CD14-positive monocyte (primary cell): Measurements from ENCODE around the gene SLC25A19. TPM values are rescaled to one million over a fixed set of nuclear protein-coding genes. Genes with fewer than 3 reads are reported as not detected.

ENCODE experiments used
- DNase-seq, 3 donors: peaks; one replicate each; pipeline ENCODE4 v3.0.0-alpha.2; 2011 to 2022
- H2AFZ ChIP-seq: 2 replicates; pipeline ENCODE4 v1.6.0; 2012; ENCODE audit warnings: mild to moderate bottlenecking, low read depth, low read length, inconsistent platforms; ENCODE audit not compliant: insufficient read depth, poor library complexity, severe bottlenecking
- H3K27ac ChIP-seq, 2 donors: 1 replicate in 1 of 2; 2 replicates in 1 of 2; pipeline ENCODE4 v1.5.1; 2012 to 2013; ENCODE audit warnings: low read length in 2 of 2, control low read depth in 1 of 2, inconsistent platforms in 1 of 2, low read depth in 1 of 2, mild to moderate bottlenecking in 1 of 2
- H3K27me3 ChIP-seq, 2 donors: one replicate each; pipeline versions ENCODE4 v1.6.0 to v1.6.1; 2011 to 2013; ENCODE audit warnings: low read length in 2 of 2; ENCODE audit not compliant: control insufficient read depth in 2 of 2, insufficient read depth in 2 of 2
- H3K36me3 ChIP-seq, 2 donors: replicated peaks in 1 of 2; 1 replicate in 1 of 2; 2 replicates in 1 of 2; pipeline versions ENCODE4 v1.5.1 to v1.6.1; 2012 to 2013; ENCODE audit warnings: low read length in 2 of 2, control low read depth in 1 of 2, inconsistent platforms in 1 of 2, mild to moderate bottlenecking in 1 of 2; ENCODE audit not compliant: insufficient read depth in 2 of 2, control insufficient read depth in 1 of 2
- H3K4me1 ChIP-seq, 2 donors: 1 replicate in 1 of 2; 2 replicates in 1 of 2; pipeline versions ENCODE4 v1.5.1 to v1.6.1; 2012 to 2013; ENCODE audit warnings: low read length in 2 of 2, control low read depth in 1 of 2, inconsistent platforms in 1 of 2, mild to moderate bottlenecking in 1 of 2, moderate library complexity in 1 of 2; ENCODE audit not compliant: insufficient read depth in 2 of 2, control insufficient read depth in 1 of 2
- H3K4me2 ChIP-seq: replicated peaks from 2 replicates; pipeline ENCODE3; 2012; ENCODE audit warnings: low read length, moderate library complexity, mild to moderate bottlenecking; ENCODE audit not compliant: poor library complexity, severe bottlenecking; ENCODE audit errors: extremely low read depth
- H3K4me3 ChIP-seq, 3 experiments: fragments of 200-600 bp in 1 of 3; sonication (generic) in 1 of 3; replicated peaks in 1 of 3; 1 replicate in 2 of 3; 2 replicates in 1 of 3; pipeline ENCODE4 v1.5.1; 2011 to 2013; ENCODE audit warnings: low read length in 3 of 3, mild to moderate bottlenecking in 3 of 3, control low read depth in 2 of 3, low read depth in 2 of 3, inconsistent platforms in 1 of 3, moderate library complexity in 1 of 3
- H3K79me2 ChIP-seq: 2 replicates; pipeline ENCODE4 v1.6.0; 2012; ENCODE audit warnings: mild to moderate bottlenecking, control low read depth, inconsistent platforms, low read length, moderate library complexity; ENCODE audit not compliant: insufficient read depth
- H3K9ac ChIP-seq: 2 replicates; pipeline ENCODE4 v1.6.0; 2017; ENCODE audit warnings: low read length, mild to moderate bottlenecking; ENCODE audit not compliant: insufficient read depth, poor library complexity, severe bottlenecking
- H3K9me3 ChIP-seq, 2 donors: replicated peaks in 1 of 2; 1 replicate in 1 of 2; 2 replicates in 1 of 2; pipeline versions ENCODE4 v1.5.1 to v1.6.1; 2012 to 2013; ENCODE audit warnings: low read length in 2 of 2, control low read depth in 1 of 2; ENCODE audit not compliant: control insufficient read depth in 1 of 2, insufficient read depth in 1 of 2
- H4K20me1 ChIP-seq: 2 replicates; pipeline ENCODE4 v1.6.0; 2012; ENCODE audit warnings: mild to moderate bottlenecking, low read length, control low read depth, moderate library complexity; ENCODE audit not compliant: insufficient read depth
- H3K27ac Mint-ChIP-seq, 7 donors: one replicate each; pipeline ENCODE4 v1.8.0; 2020; ENCODE audit warnings: mild to moderate bottlenecking in 7 of 7, mixed read lengths in 7 of 7, moderate library complexity in 6 of 7, inconsistent platforms in 2 of 7
- H3K27me3 Mint-ChIP-seq, 3 donors: one replicate each; pipeline ENCODE4 v1.8.0; 2021 to 2022; ENCODE audit warnings: low read depth in 3 of 3, mild to moderate bottlenecking in 3 of 3, mixed read lengths in 3 of 3, moderate library complexity in 3 of 3, inconsistent platforms in 1 of 3
- H3K36me3 Mint-ChIP-seq, 2 donors: one replicate each; pipeline ENCODE4 v1.8.0; 2020; ENCODE audit warnings: mixed read lengths in 2 of 2, inconsistent platforms in 1 of 2, mild to moderate bottlenecking in 1 of 2
- H3K4me1 Mint-ChIP-seq: one replicate; pipeline ENCODE4 v1.8.0; 2020; ENCODE audit warnings: mild to moderate bottlenecking, mixed read lengths
- H3K4me3 Mint-ChIP-seq, 2 donors: one replicate each; pipeline ENCODE4 v1.8.0; 2020; ENCODE audit warnings: mild to moderate bottlenecking in 2 of 2, mixed read lengths in 2 of 2, moderate library complexity in 1 of 2
- H3K9me3 Mint-ChIP-seq, 7 donors: one replicate each; pipeline ENCODE4 v1.8.0; 2020 to 2022; ENCODE audit warnings: mixed read lengths in 7 of 7, mild to moderate bottlenecking in 6 of 7, moderate library complexity in 6 of 7, inconsistent platforms in 2 of 7
- WGBS: methylation state at CpG from one replicate; pipeline ENCODE4 v1.1.5; 2013; ENCODE audit warnings: missing lambda C conversion rate; ENCODE audit not compliant: insufficient coverage; 5-methylcytosine and 5-hydroxymethylcytosine counted together
- intact Hi-C, 2 donors: fragments of 100-400 bp; cut with micrococcal nuclease; formaldehyde crosslinking; loops; one replicate each; pipeline versions ENCODE4 v1.15.0 to v1.15.1; 2023
- polyA plus RNA-seq, 3 donors: library from polyadenylated mRNA; depleted of rRNA in 1 of 3; unstranded in 2 of 3; stranded (reverse) in 1 of 3; fragments of 300-500 nt in 2 of 3; fragments of >200 nt in 1 of 3; fragmentation: Illumina TruSeq in 2 of 3; gene quantifications; 1 replicate in 2 of 3; 2 replicates in 1 of 3; pipeline ENCODE4 v1.2.3, GENCODE V29; 2012 to 2021
- TF ChIP-seq, protein P1 (sequence below): fragments of 200-600 bp; IDR thresholded peaks from one replicate; pipeline ENCODE4 v1.8.0; 2022; ENCODE audit warnings: antibody characterized with exemption, mild to moderate bottlenecking

The SLC25A19 gene
- polyA plus RNA-seq, 3 donors, result 14.4 to 21.5 (median 18.8) TPM

DNA sequence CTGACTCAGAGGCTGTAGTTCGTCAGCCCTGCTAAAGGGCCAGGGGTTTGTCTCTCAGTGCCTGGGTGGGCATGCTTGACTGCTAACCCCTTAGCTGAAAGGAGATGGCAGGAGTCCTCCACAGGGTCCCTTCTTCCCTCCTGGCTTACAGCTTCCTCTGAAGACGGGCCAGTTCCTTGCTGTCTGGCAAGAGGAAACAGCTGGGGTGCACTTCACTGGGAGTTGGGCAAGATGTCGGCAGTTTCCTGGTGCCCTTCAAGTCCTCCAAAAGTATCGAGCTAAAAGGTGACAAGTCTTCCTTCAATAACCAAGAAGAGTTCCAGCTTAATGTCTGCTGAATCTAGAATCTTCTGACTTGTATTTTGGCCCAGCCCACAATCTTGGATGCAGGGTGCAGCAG, 60.4 kb downstream of the SLC25A19 start:
- H3K27me3 Mint-ChIP-seq, result peaks cover 0 to 4% (median 1%) of the 10 kb centered on the region in 3 donors
- intact Hi-C loops, result no loop called here
- 8% methylated on average over 3 of the region's 4 CpGs for WGBS

DNA sequence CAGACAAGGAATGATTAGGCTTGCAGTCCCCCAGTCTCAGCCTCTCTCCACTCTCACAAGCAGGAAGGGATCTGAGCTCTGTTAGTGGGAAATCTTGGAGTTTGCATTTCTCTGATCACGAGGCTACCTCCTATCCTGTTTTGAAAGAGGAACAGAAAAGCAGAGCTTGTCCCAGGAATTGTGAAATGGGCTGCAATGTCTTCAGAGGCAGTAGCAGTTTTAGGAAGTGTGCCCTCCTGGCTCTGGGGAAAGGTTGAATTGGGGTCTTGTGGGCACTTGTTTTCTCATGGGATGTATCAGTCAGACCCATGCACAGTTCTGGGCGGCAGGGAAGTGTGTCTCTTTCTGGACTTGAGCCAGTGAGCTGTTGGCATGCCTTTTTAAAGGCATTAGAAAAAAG, 60.9 kb downstream of the SLC25A19 start:
- Mint-ChIP-seq H3K36me3 (peaks cover 58 to 75% of the 10 kb centered on the region in 2 donors), H3K27ac (peak overlapping the region; percentile 85 to 94 (median 91))

More for the DNA sequence above, 60.4 kb downstream of the SLC25A19 start:
- H3K27me3 ChIP-seq, result no peaks in the 10 kb centered on the region
- H3K4me2 ChIP-seq, result peak overlapping the region; percentile 80
- H3K4me1 ChIP-seq, result peaks cover 35 to 37% of the 10 kb centered on the region in 2 donors
- H3K4me1 Mint-ChIP-seq, result peaks cover 38% of the 10 kb centered on the region
- peak; percentile 36 to 67 (median 64) for DNase-seq
- no peaks in the 10 kb centered on the region for H4K20me1 ChIP-seq
- no peak overlapping the region for H2AFZ ChIP-seq
- no peaks in the 10 kb centered on the region for H3K9me3 ChIP-seq
- H3K27ac ChIP-seq, result peak overlapping the region; percentile 87 to 92
- H3K9me3 Mint-ChIP-seq, result no peaks in the 10 kb centered on the region
- peak overlapping the region; percentile 50 for H3K9ac ChIP-seq
- TF ChIP-seq, protein P1, sequence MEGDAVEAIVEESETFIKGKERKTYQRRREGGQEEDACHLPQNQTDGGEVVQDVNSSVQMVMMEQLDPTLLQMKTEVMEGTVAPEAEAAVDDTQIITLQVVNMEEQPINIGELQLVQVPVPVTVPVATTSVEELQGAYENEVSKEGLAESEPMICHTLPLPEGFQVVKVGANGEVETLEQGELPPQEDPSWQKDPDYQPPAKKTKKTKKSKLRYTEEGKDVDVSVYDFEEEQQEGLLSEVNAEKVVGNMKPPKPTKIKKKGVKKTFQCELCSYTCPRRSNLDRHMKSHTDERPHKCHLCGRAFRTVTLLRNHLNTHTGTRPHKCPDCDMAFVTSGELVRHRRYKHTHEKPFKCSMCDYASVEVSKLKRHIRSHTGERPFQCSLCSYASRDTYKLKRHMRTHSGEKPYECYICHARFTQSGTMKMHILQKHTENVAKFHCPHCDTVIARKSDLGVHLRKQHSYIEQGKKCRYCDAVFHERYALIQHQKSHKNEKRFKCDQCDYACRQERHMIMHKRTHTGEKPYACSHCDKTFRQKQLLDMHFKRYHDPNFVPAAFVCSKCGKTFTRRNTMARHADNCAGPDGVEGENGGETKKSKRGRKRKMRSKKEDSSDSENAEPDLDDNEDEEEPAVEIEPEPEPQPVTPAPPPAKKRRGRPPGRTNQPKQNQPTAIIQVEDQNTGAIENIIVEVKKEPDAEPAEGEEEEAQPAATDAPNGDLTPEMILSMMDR, result no peak
- H3K79me2 ChIP-seq, result peaks cover 21% of the 10 kb centered on the region
- peak overlapping the region; percentile 67 to 85 for H3K4me3 Mint-ChIP-seq
- peaks cover 52 to 59% of the 10 kb centered on the region in 2 donors for H3K36me3 ChIP-seq
- peaks cover 56 to 78% of the 10 kb centered on the region in 2 donors for H3K36me3 Mint-ChIP-seq
- H3K27ac Mint-ChIP-seq, result peak overlapping the region; percentile 85 to 94 (median 91)
- peak overlapping the region in 2 of 3 experiments; percentile 20 to 72 for H3K4me3 ChIP-seq

More for the DNA sequence above, 60.9 kb downstream of the SLC25A19 start:
- peaks cover 21% of the 10 kb centered on the region for H3K79me2 ChIP-seq
- TF ChIP-seq, protein P1, result no peak
- H3K27ac ChIP-seq, result peak overlapping the region; percentile 87 to 92
- DNase-seq, result peak; percentile 69 to 92 (median 90)
- WGBS, result 0% methylated on average over 1 of the region's 2 CpGs
- peaks cover 35 to 37% of the 10 kb centered on the region in 2 donors for H3K4me1 ChIP-seq
- no peaks in the 10 kb centered on the region for H4K20me1 ChIP-seq
- peaks cover 38% of the 10 kb centered on the region for H3K4me1 Mint-ChIP-seq
- peak overlapping the region; percentile 80 for H3K4me2 ChIP-seq
- intact Hi-C loops, result no loop called here
- no peaks in the 10 kb centered on the region for H3K9me3 Mint-ChIP-seq
- peak overlapping the region in 2 of 3 experiments; percentile 20 to 72 for H3K4me3 ChIP-seq
- H3K9me3 ChIP-seq, result no peaks in the 10 kb centered on the region
- peaks cover 54 to 60% of the 10 kb centered on the region in 2 donors for H3K36me3 ChIP-seq
- H3K27me3 ChIP-seq, result no peaks in the 10 kb centered on the region
- peak overlapping the region; percentile 67 to 85 for H3K4me3 Mint-ChIP-seq
- no peak overlapping the region for H2AFZ ChIP-seq
- H3K9ac ChIP-seq, result peak overlapping the region; percentile 50
- H3K27me3 Mint-ChIP-seq, result peaks cover 0 to 4% (median under 1%) of the 10 kb centered on the region in 3 donors
